HUES64 (cell line): ENCODE results near the gene AGAP1.

Source experiments
- H3K27ac ChIP-seq: 2 replicates; pipeline ENCODE4 v1.7.0; 2013; ENCODE audit warnings: low read depth, low read length, inconsistent platforms
- H3K27me3 ChIP-seq: 2 replicates; pipeline ENCODE4 v1.6.1; 2013; ENCODE audit warnings: mild to moderate bottlenecking, low read length; ENCODE audit not compliant: insufficient read depth
- H3K36me3 ChIP-seq: 2 replicates; pipeline ENCODE4 v1.6.1; 2013; ENCODE audit warnings: mild to moderate bottlenecking, low read length; ENCODE audit not compliant: insufficient read depth
- H3K4me1 ChIP-seq: 2 replicates; pipeline ENCODE4 v1.6.1; 2013; ENCODE audit warnings: mild to moderate bottlenecking, low read length, moderate library complexity; ENCODE audit not compliant: insufficient read depth
- H3K4me3 ChIP-seq: 2 replicates; pipeline ENCODE4 v1.5.1; 2013; ENCODE audit warnings: mild to moderate bottlenecking, low read length, moderate library complexity
- H3K9ac ChIP-seq: 2 replicates; pipeline ENCODE4 v1.6.1; 2013; ENCODE audit warnings: mild to moderate bottlenecking, low read depth, low read length
- H3K9me3 ChIP-seq: 2 replicates; pipeline ENCODE4 v1.6.1; 2013; ENCODE audit warnings: low read depth, low read length; ENCODE audit not compliant: insufficient read depth
- WGBS: fragments of 150-250, 120-280 bp; methylation state at CpG from one replicate; pipeline ENCODE4 v1.1.7; 2013; ENCODE audit warnings: missing lambda C conversion rate; 5-methylcytosine and 5-hydroxymethylcytosine counted together

Gene AGAP1

DNA sequence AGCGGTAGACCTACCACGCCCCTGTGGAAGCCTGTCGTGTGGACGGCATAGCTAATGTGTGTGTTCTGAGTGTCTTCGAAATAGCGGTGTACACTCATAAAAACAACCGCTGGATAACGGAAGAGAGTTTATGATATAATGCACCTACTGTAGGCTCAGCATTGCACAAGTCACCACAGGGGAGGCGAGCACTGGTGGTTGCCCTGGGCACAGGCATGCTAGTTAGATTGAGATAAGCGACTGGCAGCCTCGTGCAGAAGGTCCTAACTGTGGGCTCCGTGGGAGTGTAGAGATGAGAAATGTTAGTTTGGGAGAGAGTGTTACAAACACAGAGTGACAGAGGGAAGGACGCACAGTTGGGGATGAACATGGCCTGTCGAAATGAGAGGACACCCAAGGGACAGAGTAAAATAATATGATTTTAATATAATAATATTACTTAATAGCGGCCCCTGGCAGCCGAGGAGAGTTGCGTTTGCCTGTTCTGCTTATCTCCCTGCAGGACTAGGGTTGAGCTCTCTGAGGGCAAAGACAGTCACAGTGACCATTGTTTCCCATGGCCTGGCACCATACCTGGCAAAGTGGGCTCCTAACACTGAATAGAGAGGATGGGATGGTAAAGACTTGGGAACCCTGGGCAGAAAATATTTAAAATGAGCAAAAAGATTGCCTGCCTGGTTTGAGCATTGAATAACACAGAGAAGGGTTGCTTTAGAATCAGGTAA lies 470.2 kb downstream of the AGAP1 start:
- Histone ChIP-seq H3K9ac (no peak overlapping the region), H3K4me1 (no peaks in the 10 kb centered on the region), H3K4me3 (no peak overlapping the region), H3K27me3 (no peaks in the 10 kb centered on the region), H3K27ac (no peak overlapping the region), H3K9me3 (no peaks in the 10 kb centered on the region), H3K36me3 (peaks cover 5% of the 10 kb centered on the region; the same call in 1 of the 2 replicates)
- WGBS: 93% methylated on average over 17 of the region's 17 CpGs

DNA sequence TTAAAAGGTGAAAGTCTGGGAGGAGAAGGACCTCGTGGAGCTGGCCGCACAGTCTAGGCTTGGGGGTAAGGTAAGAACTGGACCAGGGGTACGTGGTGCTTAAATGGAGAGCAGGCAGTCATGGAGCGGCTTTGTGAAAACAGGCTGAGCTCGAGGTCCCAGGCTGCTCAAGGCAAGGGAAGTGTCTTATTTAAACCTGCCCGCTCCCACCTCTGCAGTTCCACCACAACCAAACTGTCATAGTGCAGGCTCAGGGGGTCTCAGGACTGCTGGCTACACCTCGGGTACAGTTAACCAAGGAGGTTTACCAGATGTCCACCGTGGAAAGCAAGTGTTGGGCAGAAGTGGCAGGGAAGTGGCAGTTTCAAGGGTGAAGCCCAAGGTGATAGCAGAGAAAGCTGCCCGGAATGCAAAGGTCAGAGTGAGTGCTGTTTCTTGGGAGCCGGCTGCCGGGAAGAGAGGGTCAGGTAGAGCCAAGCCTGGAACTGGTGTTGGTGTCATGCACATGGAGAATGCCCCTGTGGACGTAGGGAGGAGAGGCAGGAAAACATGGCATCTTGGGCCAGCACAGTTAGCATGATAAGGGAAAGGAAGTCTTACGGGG lies 471.0 kb downstream of the AGAP1 start:
- Histone ChIP-seq H3K27me3 (no peaks in the 10 kb centered on the region), H3K9me3 (no peaks in the 10 kb centered on the region), H3K9ac (no peak overlapping the region), H3K27ac (no peak overlapping the region), H3K4me1 (no peaks in the 10 kb centered on the region), H3K4me3 (no peak overlapping the region), H3K36me3 (peaks cover 10% of the 10 kb centered on the region; the same call in 1 of the 2 replicates)
- WGBS: 88% methylated on average over 13 of the region's 13 CpGs

DNA sequence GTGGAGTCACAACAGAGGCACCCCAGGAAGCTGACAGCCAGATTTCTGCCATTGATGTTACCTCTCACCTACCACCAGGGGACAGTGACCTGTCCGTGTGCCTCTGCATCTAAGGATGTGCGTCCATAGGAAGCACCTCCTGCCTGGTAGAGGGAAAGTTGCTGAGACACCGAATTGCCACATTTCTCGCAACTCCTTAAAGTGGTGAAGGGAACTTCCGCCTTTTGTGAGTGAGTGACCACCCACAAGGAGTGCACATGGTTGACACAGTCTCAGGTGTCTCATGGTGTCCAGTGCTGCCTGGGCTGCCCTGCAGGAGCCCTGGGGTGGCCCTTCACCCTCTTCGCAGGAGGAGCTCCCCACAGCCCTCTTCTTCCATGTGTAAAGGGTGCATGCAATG lies 472.6 kb downstream of the AGAP1 start:
- 77% methylated on average over 6 of the region's 6 CpGs for WGBS
- Histone ChIP-seq H3K36me3 (peaks cover 18% of the 10 kb centered on the region; the same call in 1 of the 2 replicates), H3K4me3 (no peak overlapping the region), H3K27ac (no peak overlapping the region), H3K9me3 (no peaks in the 10 kb centered on the region), H3K4me1 (no peaks in the 10 kb centered on the region), H3K9ac (no peak overlapping the region), H3K27me3 (no peaks in the 10 kb centered on the region)

DNA sequence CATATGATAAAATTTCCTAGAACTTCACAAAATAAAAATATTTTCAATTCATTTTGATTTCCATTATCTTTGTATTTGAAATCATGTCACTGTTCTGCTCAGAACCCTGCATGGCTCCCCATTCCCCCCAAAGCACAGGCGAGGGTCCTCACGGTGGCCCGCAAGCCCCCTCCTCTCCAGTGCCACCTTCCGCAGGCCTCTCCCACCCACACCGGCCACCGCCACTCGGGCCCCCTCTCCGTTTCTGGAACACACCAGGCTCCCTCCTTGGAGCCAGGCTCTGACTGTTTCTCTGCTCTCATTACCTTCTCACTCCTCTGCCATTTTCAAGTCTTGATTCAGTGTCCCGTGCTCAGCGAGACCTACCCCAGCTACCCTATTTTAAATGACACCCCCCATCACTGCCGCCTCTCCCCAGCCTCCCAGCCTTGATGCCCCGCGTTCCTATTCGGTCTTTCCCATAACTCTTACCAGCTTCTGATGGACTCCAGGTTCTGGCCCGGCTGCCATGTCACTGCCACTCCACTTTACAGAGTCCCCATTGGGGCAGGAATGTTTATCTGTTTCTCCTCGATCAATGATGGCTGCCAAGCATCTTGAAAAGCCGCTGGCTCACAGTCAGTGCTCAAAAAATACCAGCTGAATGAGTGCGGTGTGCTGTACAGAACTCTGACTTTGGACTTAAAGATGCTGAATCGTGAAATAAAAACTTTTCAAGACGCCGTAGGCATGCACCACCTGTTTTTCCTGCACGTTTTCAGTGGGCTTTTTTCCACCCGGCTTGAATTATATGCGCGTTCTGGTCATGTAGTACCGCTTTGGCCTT lies 473.3 kb downstream of the AGAP1 start:
- Histone ChIP-seq H3K4me3 (no peak overlapping the region), H3K9ac (no peak overlapping the region), H3K4me1 (no peaks in the 10 kb centered on the region), H3K27ac (no peak overlapping the region), H3K36me3 (peaks cover 18% of the 10 kb centered on the region; the same call in 1 of the 2 replicates), H3K27me3 (no peaks in the 10 kb centered on the region), H3K9me3 (no peaks in the 10 kb centered on the region)
- WGBS: 95% methylated on average over 26 of the region's 26 CpGs

DNA sequence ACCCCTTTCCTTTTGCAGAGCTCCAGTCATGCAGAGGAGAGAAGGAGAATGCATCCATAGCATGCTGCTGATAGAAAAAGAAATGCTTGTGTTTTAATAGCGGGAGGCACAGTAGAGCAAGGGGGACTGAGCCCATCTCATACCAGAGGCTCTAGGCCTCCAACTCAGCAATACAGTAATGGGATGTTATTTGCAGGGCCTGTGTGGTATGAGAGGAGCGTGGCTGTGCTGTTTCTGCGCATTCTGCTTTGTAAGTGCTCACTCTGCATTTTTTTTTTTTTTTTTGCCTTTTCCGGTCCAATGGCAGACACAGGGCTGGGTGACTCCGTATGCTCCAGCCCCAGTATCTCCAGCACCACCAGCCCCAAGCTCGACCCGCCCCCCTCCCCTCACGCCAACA lies 474.3 kb downstream of the AGAP1 start:
- H3K9ac ChIP-seq: no peak overlapping the region
- no peak overlapping the region for H3K4me3 ChIP-seq
- H3K4me1 ChIP-seq: no peaks in the 10 kb centered on the region
- H3K36me3 ChIP-seq: peaks cover 18% of the 10 kb centered on the region; the same call in 1 of the 2 replicates
- WGBS: 90% methylated on average over 7 of the region's 8 CpGs
- H3K27ac ChIP-seq: no peak overlapping the region
- no peaks in the 10 kb centered on the region for H3K9me3 ChIP-seq
- H3K27me3 ChIP-seq: no peaks in the 10 kb centered on the region

DNA sequence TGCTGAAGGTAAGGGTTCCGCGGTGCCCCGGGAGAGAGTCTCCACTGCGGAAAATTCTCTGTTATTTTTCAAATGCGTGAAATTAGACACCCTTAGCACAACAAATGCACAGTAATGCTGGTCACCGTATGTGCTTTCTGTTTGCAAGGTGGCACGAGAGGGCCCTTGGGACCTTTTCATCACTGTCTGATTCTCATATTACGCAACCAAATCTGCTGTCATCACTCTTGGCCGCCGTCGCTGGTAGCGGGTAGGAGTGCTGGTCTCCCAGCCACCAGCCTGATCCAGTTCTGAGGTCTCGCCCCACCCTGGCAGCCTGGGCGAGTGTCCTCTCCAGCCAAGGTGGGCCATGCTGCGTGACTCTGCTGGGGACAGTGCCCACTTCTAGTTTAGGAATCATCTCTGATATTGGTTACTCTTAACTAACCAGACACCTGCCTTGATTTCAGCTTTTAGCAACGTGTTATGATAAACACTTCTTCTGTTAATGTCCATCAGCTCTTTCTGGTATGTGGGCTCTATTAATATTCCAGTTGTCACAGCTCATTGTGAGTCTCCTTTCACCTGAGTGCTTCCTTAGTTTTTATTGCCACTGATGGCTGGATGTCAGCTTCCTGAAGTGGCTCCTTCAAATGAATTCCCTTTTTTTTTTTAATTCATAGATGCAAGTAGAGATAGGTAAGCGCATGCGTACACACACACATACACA lies 474.9 kb downstream of the AGAP1 start:
- Histone ChIP-seq H3K4me1 (no peaks in the 10 kb centered on the region), H3K36me3 (peaks cover 18% of the 10 kb centered on the region; the same call in 1 of the 2 replicates), H3K27me3 (no peaks in the 10 kb centered on the region), H3K27ac (no peak overlapping the region), H3K9me3 (no peaks in the 10 kb centered on the region), H3K9ac (no peak overlapping the region), H3K4me3 (no peak overlapping the region)
- 96% methylated on average over 16 of the region's 18 CpGs for WGBS

DNA sequence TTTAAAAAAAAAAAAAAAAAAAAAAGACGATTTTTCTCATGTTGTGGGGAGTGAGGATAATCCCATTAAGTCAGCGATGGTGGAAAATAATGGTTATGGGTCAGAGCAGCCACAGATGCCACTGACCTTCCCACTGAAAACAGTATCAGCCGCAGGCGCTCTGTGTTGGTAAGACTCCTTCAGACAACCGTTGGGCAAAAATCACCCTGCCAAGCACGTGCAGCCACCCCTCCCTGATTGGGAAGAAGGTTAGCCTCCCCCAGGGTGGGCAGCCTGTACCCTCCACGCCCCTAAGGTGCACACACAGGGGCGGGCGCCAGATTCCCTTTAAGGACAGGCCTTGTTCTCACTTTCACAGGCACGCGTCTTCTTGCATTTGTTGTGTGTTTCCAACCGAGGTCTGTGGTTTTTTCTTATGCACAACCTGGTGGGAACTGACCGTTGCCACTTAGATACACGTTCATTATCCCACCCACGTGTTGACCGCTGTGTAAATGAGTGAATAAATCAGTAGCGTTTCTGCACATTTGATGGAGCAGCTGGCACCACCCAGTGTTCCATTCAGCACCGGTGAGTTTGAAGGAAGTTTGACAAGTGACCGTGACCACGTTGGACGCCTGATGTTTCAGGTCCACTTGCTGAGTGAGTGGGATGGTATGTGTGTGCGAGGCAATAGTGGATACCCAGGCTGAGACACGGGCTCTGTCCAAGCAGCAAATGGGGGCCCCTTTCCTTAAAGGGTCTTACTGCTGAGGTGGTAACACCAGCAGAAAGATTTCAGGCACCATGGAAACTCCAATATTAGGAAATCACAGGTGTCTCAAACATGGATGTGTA lies 476.6 kb downstream of the AGAP1 start:
- WGBS: 94% methylated on average over 22 of the region's 23 CpGs
- Histone ChIP-seq H3K36me3 (peaks cover 18% of the 10 kb centered on the region; the same call in 1 of the 2 replicates), H3K4me1 (no peaks in the 10 kb centered on the region), H3K9ac (no peak overlapping the region), H3K9me3 (no peaks in the 10 kb centered on the region), H3K4me3 (no peak overlapping the region), H3K27me3 (no peaks in the 10 kb centered on the region), H3K27ac (no peak overlapping the region)

DNA sequence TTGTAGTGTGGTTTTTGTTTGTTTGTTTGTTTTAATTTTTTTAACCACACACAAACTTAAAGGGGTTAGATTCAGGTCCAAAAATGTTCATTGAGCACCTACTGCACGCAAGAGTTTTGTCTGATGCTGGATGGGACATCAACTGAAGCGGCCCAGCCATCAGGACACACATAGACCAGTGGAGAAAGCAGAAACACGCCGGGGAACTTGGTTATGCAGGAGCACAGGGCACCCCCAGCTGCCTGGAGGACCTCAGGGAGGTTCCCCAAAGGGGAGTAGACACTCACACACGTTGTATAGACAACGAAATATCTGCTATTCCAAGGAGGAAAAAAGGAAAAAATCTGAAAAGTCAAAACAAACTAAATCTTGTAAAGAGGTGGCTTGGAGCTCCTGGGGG lies 482.7 kb downstream of the AGAP1 start:
- Histone ChIP-seq H3K9ac (no peak overlapping the region), H3K4me1 (no peaks in the 10 kb centered on the region)
- 96% methylated on average over 6 of the region's 6 CpGs for WGBS

DNA sequence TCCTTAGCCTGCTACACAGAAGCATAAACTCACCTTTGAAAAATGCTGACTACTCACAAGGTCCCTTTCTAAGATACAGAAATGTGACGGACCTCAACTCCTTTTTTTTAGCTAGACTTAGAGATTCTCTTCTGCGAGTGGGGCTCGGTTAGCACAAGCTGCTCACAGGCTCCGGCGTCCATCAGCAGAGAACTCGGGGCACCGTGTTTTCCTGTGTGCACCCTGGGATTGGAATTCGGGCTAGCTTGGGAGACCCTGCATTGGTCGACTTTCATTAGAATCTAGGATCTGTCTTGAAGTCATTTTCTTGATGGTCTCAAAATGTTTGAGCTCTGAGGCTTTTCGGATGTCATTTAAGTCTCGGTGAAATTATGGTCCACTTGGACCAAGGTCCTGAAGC lies 483.1 kb downstream of the AGAP1 start:
- H3K4me3 ChIP-seq: no peak overlapping the region
- no peaks in the 10 kb centered on the region for H3K9me3 ChIP-seq
- H3K27me3 ChIP-seq: no peaks in the 10 kb centered on the region
- no peak overlapping the region for H3K27ac ChIP-seq
- no peaks in the 10 kb centered on the region for H3K4me1 ChIP-seq
- peaks cover 10% of the 10 kb centered on the region; the same call in 1 of the 2 replicates for H3K36me3 ChIP-seq
- H3K9ac ChIP-seq: no peak overlapping the region
- 94% methylated on average over 11 of the region's 11 CpGs for WGBS

More for the DNA sequence above, 482.7 kb downstream of the AGAP1 start:
- Histone ChIP-seq H3K36me3 (peaks cover 10% of the 10 kb centered on the region; the same call in 1 of the 2 replicates), H3K27me3 (no peaks in the 10 kb centered on the region), H3K9me3 (no peaks in the 10 kb centered on the region), H3K4me3 (no peak overlapping the region), H3K27ac (no peak overlapping the region)

DNA sequence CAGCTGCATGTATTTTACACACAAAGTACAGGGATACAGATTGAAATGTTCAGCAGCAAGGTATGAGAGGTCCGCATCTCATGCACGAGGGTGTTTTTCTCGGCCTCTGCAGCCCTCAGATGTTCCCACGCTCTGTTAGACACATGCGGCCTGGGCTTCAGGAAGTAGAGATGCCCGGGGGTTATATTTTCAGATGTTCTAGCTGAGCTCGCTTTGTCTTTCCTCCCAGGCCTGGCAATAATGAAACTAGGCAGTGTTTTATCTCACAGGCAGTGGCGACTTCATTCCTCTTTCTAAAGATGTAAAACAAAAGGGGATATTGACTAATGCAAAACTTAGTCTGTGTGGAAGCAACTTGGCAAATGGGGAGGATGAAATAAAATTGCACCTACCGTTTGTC lies 483.6 kb downstream of the AGAP1 start:
- no peak overlapping the region for H3K9ac ChIP-seq

More for the DNA sequence above, 483.6 kb downstream of the AGAP1 start:
- Histone ChIP-seq H3K27me3 (no peaks in the 10 kb centered on the region), H3K4me3 (no peak overlapping the region), H3K36me3 (peaks cover 10% of the 10 kb centered on the region; the same call in 1 of the 2 replicates), H3K27ac (no peak overlapping the region), H3K9me3 (no peaks in the 10 kb centered on the region), H3K4me1 (no peaks in the 10 kb centered on the region)
- WGBS: 97% methylated on average over 9 of the region's 9 CpGs
